ENCODE results near the gene MEST.

DNA sequence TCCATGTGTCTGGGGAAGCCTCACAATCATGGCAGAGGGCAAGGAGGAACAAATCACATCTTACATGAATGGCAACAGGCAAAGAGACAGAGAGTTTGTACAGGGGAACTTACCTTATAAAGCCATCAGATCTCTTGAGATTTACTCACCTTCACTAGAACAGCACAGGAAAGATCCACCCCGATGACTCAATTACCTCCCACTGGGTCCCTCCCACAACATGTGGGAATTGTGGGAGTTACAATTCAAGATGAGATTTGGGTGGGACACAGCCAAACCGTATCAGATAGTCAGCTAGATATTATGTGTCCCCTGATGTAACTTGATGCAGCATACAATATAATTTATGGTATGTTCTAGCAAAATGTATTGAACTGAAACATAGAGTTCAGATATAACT, 36.9 kb upstream of the MEST start:
- TF ChIP-seq, protein P1, sequence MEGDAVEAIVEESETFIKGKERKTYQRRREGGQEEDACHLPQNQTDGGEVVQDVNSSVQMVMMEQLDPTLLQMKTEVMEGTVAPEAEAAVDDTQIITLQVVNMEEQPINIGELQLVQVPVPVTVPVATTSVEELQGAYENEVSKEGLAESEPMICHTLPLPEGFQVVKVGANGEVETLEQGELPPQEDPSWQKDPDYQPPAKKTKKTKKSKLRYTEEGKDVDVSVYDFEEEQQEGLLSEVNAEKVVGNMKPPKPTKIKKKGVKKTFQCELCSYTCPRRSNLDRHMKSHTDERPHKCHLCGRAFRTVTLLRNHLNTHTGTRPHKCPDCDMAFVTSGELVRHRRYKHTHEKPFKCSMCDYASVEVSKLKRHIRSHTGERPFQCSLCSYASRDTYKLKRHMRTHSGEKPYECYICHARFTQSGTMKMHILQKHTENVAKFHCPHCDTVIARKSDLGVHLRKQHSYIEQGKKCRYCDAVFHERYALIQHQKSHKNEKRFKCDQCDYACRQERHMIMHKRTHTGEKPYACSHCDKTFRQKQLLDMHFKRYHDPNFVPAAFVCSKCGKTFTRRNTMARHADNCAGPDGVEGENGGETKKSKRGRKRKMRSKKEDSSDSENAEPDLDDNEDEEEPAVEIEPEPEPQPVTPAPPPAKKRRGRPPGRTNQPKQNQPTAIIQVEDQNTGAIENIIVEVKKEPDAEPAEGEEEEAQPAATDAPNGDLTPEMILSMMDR (IDR thresholded peaks at IDR 0.05) = no peak
- no peak for TF ChIP-seq POLR2A (IDR thresholded peaks at IDR 0.05)
